Measurements from ENCODE around the gene VCPKMT.

- TF ChIP-seq CTCF (IDR thresholded peaks at IDR 0.05): no peak
- no peak for TF ChIP-seq POLR2A (IDR thresholded peaks at IDR 0.05)
- no peak for TF ChIP-seq EP300 (IDR thresholded peaks at IDR 0.05)
Observed at GRCh38 chr14:50127802-50128201, 11.4 kb upstream of the VCPKMT start.

Measured in tibial nerve (tissue), 4 donors.